Uterus (tissue), 2 donors: ENCODE results near the gene AMBP.

Source experiments
- CTCF ChIP-seq, 4 experiments: fragments of 200-600 bp in 2 of 4; fragments of 450-650 bp in 2 of 4; sonication (generic) in 2 of 4; IDR thresholded peaks; one replicate each; pipeline ENCODE4 v1.5.1; 2016 to 2019; ENCODE audit warnings: antibody characterized with exemption in 4 of 4, mild to moderate bottlenecking in 2 of 4, moderate library complexity in 1 of 4
- POLR2A ChIP-seq, 2 donors: fragments of 450-650 bp; IDR thresholded peaks; one replicate each; pipeline ENCODE4 v1.6.1; 2016; ENCODE audit warnings: antibody characterized with exemption in 2 of 2, mild to moderate bottlenecking in 1 of 2, moderate library complexity in 1 of 2

GRCh38 chr9:114011313-114011712 is 66.8 kb downstream of the AMBP start:
- TF ChIP-seq CTCF (IDR thresholded peaks at IDR 0.05) (no peak), POLR2A (IDR thresholded peaks at IDR 0.05) (no peak)
